GM19467 (cell line): ENCODE results near the gene CASP8AP2.
"Not testable (repeated sequence)": the region's sequence is repeated elsewhere in the genome, so short reads cannot be mapped to it uniquely, and the experiment has no call there.

Source experiments
- ATAC-seq: cut with Tn5 transposase; IDR thresholded peaks from one replicate; pipeline ENCODE4 v1.9.1; 2021; ENCODE audit warnings: mild to moderate bottlenecking, moderate library complexity; ENCODE audit not compliant: unreplicated experiment

CASP8AP2 gene

GRCh38 chr6:89886378-89887120 lies 56.9 kb downstream of the CASP8AP2 start:
- no peak for ATAC-seq

- ATAC-seq: no peak
Observed at GRCh38 chr6:89887452-89888137, 57.9 kb downstream of the CASP8AP2 start.

- ATAC-seq: no peak
Observed at GRCh38 chr6:89888138-89888514, 58.4 kb downstream of the CASP8AP2 start.

GRCh38 chr6:89888871-89889270 lies 59.2 kb downstream of the CASP8AP2 start:
- ATAC-seq: no peak

- ATAC-seq: not testable (repeated sequence)
Observed at GRCh38 chr6:89890845-89891528, 61.3 kb downstream of the CASP8AP2 start.

- not testable (repeated sequence) for ATAC-seq
Observed at GRCh38 chr6:89892577-89892976, 62.9 kb downstream of the CASP8AP2 start.

GRCh38 chr6:89894169-89894568 lies 64.5 kb downstream of the CASP8AP2 start, which contains the start of gene GJA10:
Gene GJA10 (plus strand): TSS chr6:89894469. CDS start chr6:89894469, 0 bp downstream.
- ATAC-seq: no peak

GRCh38 chr6:89895276-89895874 lies 65.7 kb downstream of the CASP8AP2 start:
- ATAC-seq: no peak

- ATAC-seq: not testable (repeated sequence)
Observed at GRCh38 chr6:89910001-89910901, 80.6 kb downstream of the CASP8AP2 start.

- no peak for ATAC-seq
Observed at GRCh38 chr6:89910902-89911240, 81.2 kb downstream of the CASP8AP2 start.

GRCh38 chr6:89916136-89916920 lies 86.6 kb downstream of the CASP8AP2 start:
- no peak for ATAC-seq

GRCh38 chr6:89917216-89917615 lies 87.5 kb downstream of the CASP8AP2 start:
- no peak for ATAC-seq

GRCh38 chr6:89917801-89918366 lies 88.2 kb downstream of the CASP8AP2 start:
- no peak for ATAC-seq
